MCF 10A (cell line): Measurements from ENCODE around the gene HPN. TPM values are rescaled to one million over a fixed set of nuclear protein-coding genes. Genes with fewer than 3 reads are reported as not detected.

Experiments
- BruUV-seq: library from RNA; stranded (reverse); fragments of 400-500 nt; replicated peaks from 2 replicates; lab custom pipeline; 2021; lab: Mats Ljungman, UMichigan
- CTCF ChIA-PET: fragments of 300-600 bp; sonication (Branson Sonifier 250); formaldehyde crosslinking; extraction: SDS; loops from one replicate; lab custom pipeline; 2021; ENCODE audit warnings: antibody characterized with exemption, inconsistent platforms; lab: Yijun Ruan, JAX
- POLR2A ChIA-PET: fragments of 300-600, 350-650 bp; sonication (Branson Sonifier 250); formaldehyde crosslinking; extraction: SDS; loops from one replicate; lab custom pipeline; 2020; ENCODE audit warnings: antibody characterized with exemption, inconsistent platforms; lab: Yijun Ruan, JAX
- DNase-seq: peaks from one replicate; pipeline ENCODE4 v3.0.0-alpha.2; 2018; ENCODE audit not compliant: unreplicated experiment
- H3K27ac Mint-ChIP-seq: one replicate; pipeline ENCODE4 v1.8.0; 2022; ENCODE audit warnings: mild to moderate bottlenecking, low read depth, mixed read lengths; ENCODE audit not compliant: unreplicated experiment
- H3K27me3 Mint-ChIP-seq: one replicate; pipeline ENCODE4 v1.8.0; 2022; ENCODE audit warnings: mixed read lengths; ENCODE audit not compliant: insufficient read depth, unreplicated experiment
- H3K36me3 Mint-ChIP-seq: one replicate; pipeline ENCODE4 v1.8.0; 2022; ENCODE audit warnings: mild to moderate bottlenecking, moderate library complexity, mixed read lengths; ENCODE audit not compliant: insufficient read depth, unreplicated experiment
- H3K4me1 Mint-ChIP-seq: one replicate; pipeline ENCODE4 v1.8.0; 2022; ENCODE audit warnings: mixed read lengths; ENCODE audit not compliant: insufficient read depth, unreplicated experiment
- H3K4me3 Mint-ChIP-seq: one replicate; pipeline ENCODE4 v1.8.0; 2022; ENCODE audit warnings: mild to moderate bottlenecking, moderate library complexity, mixed read lengths; ENCODE audit not compliant: unreplicated experiment
- H3K9me3 Mint-ChIP-seq: one replicate; pipeline ENCODE4 v1.8.0; 2022; ENCODE audit warnings: mixed read lengths; ENCODE audit not compliant: unreplicated experiment
- CTCF ChIP-seq: fragments of 200-600 bp; IDR thresholded peaks from one replicate; pipeline ENCODE4 v1.8.0; 2022; ENCODE audit warnings: antibody characterized with exemption, mild to moderate bottlenecking; ENCODE audit not compliant: unreplicated experiment
- intact Hi-C: fragments of 100-400 bp; cut with micrococcal nuclease; formaldehyde crosslinking; loops from 2 replicates; pipeline ENCODE4 v1.14.1; 2022
- total RNA-seq: library from RNA; stranded (reverse); gene quantifications from 2 replicates; pipeline ENCODE4 v1.2.3, GENCODE V29; 2022

The HPN gene
- total RNA-seq, 1 experiment from 2014 or later, result not detected

- BruUV-seq, result no TSS peak
- intact Hi-C loops, result no loop called here
- H3K4me1 Mint-ChIP-seq, result peaks cover 18% of the 10 kb centered on the region
- TF ChIP-seq CTCF, result no peak
- H3K27ac Mint-ChIP-seq, result no peak overlapping the region
- H3K4me3 Mint-ChIP-seq, result no peak overlapping the region
- H3K9me3 Mint-ChIP-seq, result no peaks in the 10 kb centered on the region
- no peaks in the 10 kb centered on the region for H3K27me3 Mint-ChIP-seq
- ChIA-PET CTCF (interaction anchor here (0.6 to 4.7 kb wide), 4 partner anchors 27 to 50 kb away, joined by 3 to 34 read pairs (median 24); partner anchors contain the start of gene LGI4), POLR2A (no interaction called here)
- DNase-seq, result no peak
- H3K36me3 Mint-ChIP-seq, result no peaks in the 10 kb centered on the region
These were observed 51.9 kb downstream of the HPN start for GRCh38 chr19:35093430-35093829.

- no peaks in the 10 kb centered on the region for H3K36me3 Mint-ChIP-seq
- DNase-seq, result no peak
- H3K27ac Mint-ChIP-seq, result no peak overlapping the region
- intact Hi-C loops, result no loop called here
- ChIA-PET POLR2A (no interaction called here), CTCF (interaction anchor here (0.6 to 4.7 kb wide), 4 partner anchors 27 to 50 kb away, joined by 3 to 34 read pairs (median 24); partner anchors contain the start of gene LGI4)
- peaks cover 13% of the 10 kb centered on the region for H3K4me1 Mint-ChIP-seq
- H3K9me3 Mint-ChIP-seq, result no peaks in the 10 kb centered on the region
- TF ChIP-seq CTCF, result no peak
- H3K4me3 Mint-ChIP-seq, result no peak overlapping the region
- H3K27me3 Mint-ChIP-seq, result no peaks in the 10 kb centered on the region
- BruUV-seq, result no TSS peak
These were observed 52.6 kb downstream of the HPN start for GRCh38 chr19:35093941-35094647.

GRCh38 chr19:35094656-35095055, 53.1 kb downstream of the HPN start:
- DNase-seq, result no peak
- BruUV-seq, result no TSS peak
- no peak overlapping the region for H3K27ac Mint-ChIP-seq
- H3K9me3 Mint-ChIP-seq, result no peaks in the 10 kb centered on the region
- H3K4me1 Mint-ChIP-seq, result peaks cover 13% of the 10 kb centered on the region
- CTCF ChIA-PET, result interaction anchor here (1.0 to 3.7 kb wide), 2 partner anchors 28 to 51 kb away, joined by 3 to 23 read pairs; no protein-coding TSS in a partner anchor
- POLR2A ChIA-PET, result no interaction called here
- H3K4me3 Mint-ChIP-seq, result no peak overlapping the region
- H3K36me3 Mint-ChIP-seq, result no peaks in the 10 kb centered on the region
- intact Hi-C loops, result no loop called here
- TF ChIP-seq CTCF, result no peak
- no peaks in the 10 kb centered on the region for H3K27me3 Mint-ChIP-seq

- DNase-seq, result peak; percentile 74
- Mint-ChIP-seq H3K27me3 (no peaks in the 10 kb centered on the region), H3K27ac (peak overlapping the region; percentile 83), H3K4me1 (peaks cover 13% of the 10 kb centered on the region), H3K36me3 (no peaks in the 10 kb centered on the region), H3K4me3 (peak overlapping the region; percentile 51), H3K9me3 (no peaks in the 10 kb centered on the region)
- no TSS peak for BruUV-seq
- no peak for TF ChIP-seq CTCF
- ChIA-PET CTCF (interaction anchor here (0.6 to 2.8 kb wide), 15 partner anchors 13 to 72 kb away, joined by 3 to 25 read pairs (median 4); partner anchors contain the start of gene FXYD3), POLR2A (interaction anchor here (0.6 to 4.5 kb wide), 9 partner anchors 10 to 148 kb away, joined by 3 to 40 read pairs (median 6); partner anchors contain the start of gene FXYD3)
- intact Hi-C loops, result no loop called here
These were observed 54.3 kb downstream of the HPN start for GRCh38 chr19:35095667-35096368.
